ENCODE results near the gene ZYG11A.

Gene ZYG11A

GRCh38 chr1:52928015-52928404 lies 85.5 kb downstream of the ZYG11A start:
- TF ChIP-seq CTCF (IDR thresholded peaks at IDR 0.05; ENCODE audit: insufficient read depth, low read length, poor library complexity, severe bottlenecking): no peak
- Histone ChIP-seq H3K36me3 (ENCODE audit: control insufficient read depth, insufficient read depth, low read length) (no peaks in the 10 kb centered on the region), H3K27me3 (replicated peaks; ENCODE audit: control insufficient read depth, insufficient read depth, low read length) (no peaks in the 10 kb centered on the region), H3K4me3 (replicated peaks; ENCODE audit: low read depth, low read length) (peak overlapping the region; percentile 89)
- DNase-seq (ENCODE audit: extremely low read depth, insufficient read length): no peak

- Histone ChIP-seq H3K27me3 (replicated peaks; ENCODE audit: control insufficient read depth, insufficient read depth, low read length) (no peaks in the 10 kb centered on the region), H3K36me3 (ENCODE audit: control insufficient read depth, insufficient read depth, low read length) (no peaks in the 10 kb centered on the region), H3K4me3 (replicated peaks; ENCODE audit: low read depth, low read length) (no peak overlapping the region)
- DNase-seq (ENCODE audit: extremely low read depth, insufficient read length): no peak
- TF ChIP-seq CTCF (IDR thresholded peaks at IDR 0.05; ENCODE audit: insufficient read depth, low read length, poor library complexity, severe bottlenecking): no peak
Observed at GRCh38 chr1:52929019-52929418, 86.5 kb downstream of the ZYG11A start.

- no peak overlapping the region for H3K4me3 ChIP-seq (replicated peaks; ENCODE audit: low read depth, low read length)
- H3K36me3 ChIP-seq (ENCODE audit: control insufficient read depth, insufficient read depth, low read length): no peaks in the 10 kb centered on the region
- no peak for TF ChIP-seq CTCF (IDR thresholded peaks at IDR 0.05; ENCODE audit: insufficient read depth, low read length, poor library complexity, severe bottlenecking)
- DNase-seq (ENCODE audit: extremely low read depth, insufficient read length): no peak
- no peaks in the 10 kb centered on the region for H3K27me3 ChIP-seq (replicated peaks; ENCODE audit: control insufficient read depth, insufficient read depth, low read length)
Observed at GRCh38 chr1:52937433-52938182, 95.0 kb downstream of the ZYG11A start.

- Histone ChIP-seq H3K4me3 (replicated peaks; ENCODE audit: low read depth, low read length) (no peak overlapping the region), H3K27me3 (replicated peaks; ENCODE audit: control insufficient read depth, insufficient read depth, low read length) (no peaks in the 10 kb centered on the region), H3K36me3 (ENCODE audit: control insufficient read depth, insufficient read depth, low read length) (no peaks in the 10 kb centered on the region)
- no peak for DNase-seq (ENCODE audit: extremely low read depth, insufficient read length)
- no peak for TF ChIP-seq CTCF (IDR thresholded peaks at IDR 0.05; ENCODE audit: insufficient read depth, low read length, poor library complexity, severe bottlenecking)
Observed at GRCh38 chr1:52938183-52938451, 95.6 kb downstream of the ZYG11A start.

GRCh38 chr1:52943876-52944416 lies 101.4 kb downstream of the ZYG11A start:
- Histone ChIP-seq H3K36me3 (ENCODE audit: control insufficient read depth, insufficient read depth, low read length) (no peaks in the 10 kb centered on the region), H3K27me3 (replicated peaks; ENCODE audit: control insufficient read depth, insufficient read depth, low read length) (no peaks in the 10 kb centered on the region), H3K4me3 (replicated peaks; ENCODE audit: low read depth, low read length) (no peak overlapping the region)
- no peak for DNase-seq (ENCODE audit: extremely low read depth, insufficient read length)
- TF ChIP-seq CTCF (IDR thresholded peaks at IDR 0.05; ENCODE audit: insufficient read depth, low read length, poor library complexity, severe bottlenecking): no peak

GRCh38 chr1:52944566-52944965 lies 102.0 kb downstream of the ZYG11A start:
- TF ChIP-seq CTCF (IDR thresholded peaks at IDR 0.05; ENCODE audit: insufficient read depth, low read length, poor library complexity, severe bottlenecking): no peak
- DNase-seq (ENCODE audit: extremely low read depth, insufficient read length): no peak
- no peaks in the 10 kb centered on the region for H3K36me3 ChIP-seq (ENCODE audit: control insufficient read depth, insufficient read depth, low read length)
- no peak overlapping the region for H3K4me3 ChIP-seq (replicated peaks; ENCODE audit: low read depth, low read length)
- no peaks in the 10 kb centered on the region for H3K27me3 ChIP-seq (replicated peaks; ENCODE audit: control insufficient read depth, insufficient read depth, low read length)
